Measurements from ENCODE around the gene PSIP1. TPM values are rescaled to one million over a fixed set of nuclear protein-coding genes. Genes with fewer than 3 reads are reported as not detected.
"Not testable (repeated sequence)": the region's sequence is repeated elsewhere in the genome, so short reads cannot be mapped to it uniquely, and the experiment has no call there.

Gene PSIP1
- total and polyA plus RNA-seq, 2 experiments from 2014 or later = 35.1 to 37.3 TPM

- TF ChIP-seq EZH2 (IDR thresholded peaks at IDR 0.05; ENCODE audit: borderline replicate concordance) (no peak), EZH2phosphoT487 (IDR thresholded peaks at IDR 0.05; ENCODE audit: low read depth, severe bottlenecking, unreplicated experiment) (no peak)
- TF ChIP-seq, protein P1, sequence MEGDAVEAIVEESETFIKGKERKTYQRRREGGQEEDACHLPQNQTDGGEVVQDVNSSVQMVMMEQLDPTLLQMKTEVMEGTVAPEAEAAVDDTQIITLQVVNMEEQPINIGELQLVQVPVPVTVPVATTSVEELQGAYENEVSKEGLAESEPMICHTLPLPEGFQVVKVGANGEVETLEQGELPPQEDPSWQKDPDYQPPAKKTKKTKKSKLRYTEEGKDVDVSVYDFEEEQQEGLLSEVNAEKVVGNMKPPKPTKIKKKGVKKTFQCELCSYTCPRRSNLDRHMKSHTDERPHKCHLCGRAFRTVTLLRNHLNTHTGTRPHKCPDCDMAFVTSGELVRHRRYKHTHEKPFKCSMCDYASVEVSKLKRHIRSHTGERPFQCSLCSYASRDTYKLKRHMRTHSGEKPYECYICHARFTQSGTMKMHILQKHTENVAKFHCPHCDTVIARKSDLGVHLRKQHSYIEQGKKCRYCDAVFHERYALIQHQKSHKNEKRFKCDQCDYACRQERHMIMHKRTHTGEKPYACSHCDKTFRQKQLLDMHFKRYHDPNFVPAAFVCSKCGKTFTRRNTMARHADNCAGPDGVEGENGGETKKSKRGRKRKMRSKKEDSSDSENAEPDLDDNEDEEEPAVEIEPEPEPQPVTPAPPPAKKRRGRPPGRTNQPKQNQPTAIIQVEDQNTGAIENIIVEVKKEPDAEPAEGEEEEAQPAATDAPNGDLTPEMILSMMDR (IDR thresholded peaks at IDR 0.05; ENCODE audit: poor library complexity) = no peak
- no peaks in the 10 kb centered on the region for H3K9me2 ChIP-seq (replicated peaks; ENCODE audit: insufficient read depth)
- no peaks in the 10 kb centered on the region for H3K79me2 ChIP-seq
- H3K9me3 ChIP-seq (ENCODE audit: low read depth) = no peaks in the 10 kb centered on the region
- DNase-seq (ENCODE audit: low spot score) = peak; percentile 15
- no peaks in the 10 kb centered on the region for H3K4me1 ChIP-seq (ENCODE audit: insufficient read depth)
- H3K27ac ChIP-seq = no peak overlapping the region
- H4K20me1 ChIP-seq (ENCODE audit: insufficient read depth, poor library complexity, severe bottlenecking) = no peaks in the 10 kb centered on the region
- no peak overlapping the region for H3K4me2 ChIP-seq
- no peaks in the 10 kb centered on the region for H3K27me3 ChIP-seq
- H3K36me3 ChIP-seq (replicated peaks; ENCODE audit: insufficient read depth, low read depth) = no peaks in the 10 kb centered on the region
- no peak overlapping the region for H2AFZ ChIP-seq
- WGBS (ENCODE audit: low lambda C conversion rate, missing lambda C conversion rate) = 20% methylated on average over 2 of the region's 2 CpGs
- H3K4me3 ChIP-seq = no peak overlapping the region
Observed at GRCh38 chr9:15541872-15542271, 31.1 kb upstream of the PSIP1 start.

DNA sequence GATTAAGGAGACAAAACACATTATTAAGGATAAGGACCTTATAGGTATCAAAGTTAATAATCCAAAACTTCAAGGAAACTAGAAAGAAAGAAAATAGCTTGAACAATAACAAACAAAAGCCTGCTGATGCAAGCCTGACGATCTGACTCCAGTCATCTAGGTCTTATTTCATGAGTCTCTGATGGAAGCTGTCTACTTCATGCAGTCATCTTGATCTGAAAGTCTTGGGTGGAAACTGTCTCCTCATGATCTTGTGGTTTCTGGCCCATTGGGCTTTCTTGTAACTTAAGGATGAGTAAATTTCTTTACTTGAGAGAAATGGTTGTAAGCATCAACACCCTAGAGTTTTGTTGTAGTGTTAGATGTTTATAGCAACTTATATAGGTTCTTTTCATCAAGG lies 20.6 kb upstream of the PSIP1 start:
- DNase-seq (ENCODE audit: low spot score) = no peak
- H3K4me3 ChIP-seq = no peak overlapping the region
- no peak overlapping the region for H3K27ac ChIP-seq
- no peaks in the 10 kb centered on the region for H3K9me2 ChIP-seq (replicated peaks; ENCODE audit: insufficient read depth)
- no peaks in the 10 kb centered on the region for H3K36me3 ChIP-seq (replicated peaks; ENCODE audit: insufficient read depth, low read depth)
- no peaks in the 10 kb centered on the region for H3K9me3 ChIP-seq (ENCODE audit: low read depth)
- no peaks in the 10 kb centered on the region for H3K79me2 ChIP-seq
- H2AFZ ChIP-seq = no peak overlapping the region
- no peaks in the 10 kb centered on the region for H3K4me1 ChIP-seq (ENCODE audit: insufficient read depth)
- H3K4me2 ChIP-seq = no peak overlapping the region
- WGBS (ENCODE audit: low lambda C conversion rate, missing lambda C conversion rate) = 60% methylated on average over 1 of the region's 1 CpG
- H4K20me1 ChIP-seq (ENCODE audit: insufficient read depth, poor library complexity, severe bottlenecking) = no peaks in the 10 kb centered on the region
- TF ChIP-seq EZH2phosphoT487 (IDR thresholded peaks at IDR 0.05; ENCODE audit: low read depth, severe bottlenecking, unreplicated experiment) (no peak), EZH2 (IDR thresholded peaks at IDR 0.05; ENCODE audit: borderline replicate concordance) (no peak)
- TF ChIP-seq, protein P1 (IDR thresholded peaks at IDR 0.05; ENCODE audit: poor library complexity) = no peak
- no peaks in the 10 kb centered on the region for H3K27me3 ChIP-seq

GRCh38 chr9:15529566-15530324 lies 19.0 kb upstream of the PSIP1 start:
- Histone ChIP-seq H3K79me2 (no peaks in the 10 kb centered on the region), H3K27me3 (no peaks in the 10 kb centered on the region), H2AFZ (no peak overlapping the region), H3K4me2 (no peak overlapping the region), H3K4me1 (ENCODE audit: insufficient read depth) (no peaks in the 10 kb centered on the region), H3K9me2 (replicated peaks; ENCODE audit: insufficient read depth) (no peaks in the 10 kb centered on the region), H3K4me3 (no peak overlapping the region), H3K36me3 (replicated peaks; ENCODE audit: insufficient read depth, low read depth) (no peaks in the 10 kb centered on the region), H3K9me3 (ENCODE audit: low read depth) (no peaks in the 10 kb centered on the region), H3K27ac (no peak overlapping the region), H4K20me1 (ENCODE audit: insufficient read depth, poor library complexity, severe bottlenecking) (no peaks in the 10 kb centered on the region)
- 84% methylated on average over 4 of the region's 4 CpGs for WGBS (ENCODE audit: low lambda C conversion rate, missing lambda C conversion rate)
- TF ChIP-seq EZH2 (IDR thresholded peaks at IDR 0.05; ENCODE audit: borderline replicate concordance) = no peak
- TF ChIP-seq EZH2phosphoT487 (IDR thresholded peaks at IDR 0.05; ENCODE audit: low read depth, severe bottlenecking, unreplicated experiment) = no peak
- TF ChIP-seq, protein P1 (IDR thresholded peaks at IDR 0.05; ENCODE audit: poor library complexity) = no peak
- no peak for DNase-seq (ENCODE audit: low spot score)

DNA sequence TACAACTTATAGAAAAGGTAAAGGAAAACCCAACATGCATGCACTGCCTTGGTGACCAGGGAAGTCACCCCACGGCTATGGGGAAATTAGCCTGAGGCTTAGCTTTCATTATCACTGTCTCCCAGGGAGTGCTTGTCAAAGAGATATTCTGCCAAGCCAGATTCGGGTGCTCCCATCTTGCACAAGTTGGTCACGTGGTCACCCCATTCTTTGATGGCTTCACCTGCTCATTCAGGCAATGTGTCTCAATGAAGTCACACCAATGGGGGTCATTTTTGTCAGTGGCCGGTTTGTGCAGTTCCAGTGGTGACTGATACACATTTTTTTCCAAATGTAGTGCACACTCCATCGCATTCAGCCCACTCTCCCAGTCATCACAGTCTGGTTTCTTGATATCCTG lies 16.3 kb upstream of the PSIP1 start:
- not testable (repeated sequence) for H4K20me1 ChIP-seq (ENCODE audit: insufficient read depth, poor library complexity, severe bottlenecking); H3K4me3 ChIP-seq; H3K27ac ChIP-seq; H3K4me2 ChIP-seq; H3K36me3 ChIP-seq (replicated peaks; ENCODE audit: insufficient read depth, low read depth); DNase-seq (ENCODE audit: low spot score); H3K9me2 ChIP-seq (replicated peaks; ENCODE audit: insufficient read depth); H2AFZ ChIP-seq; H3K79me2 ChIP-seq; H3K27me3 ChIP-seq; H3K4me1 ChIP-seq (ENCODE audit: insufficient read depth); H3K9me3 ChIP-seq (ENCODE audit: low read depth)
- 93% methylated on average over 5 of the region's 5 CpGs for WGBS (ENCODE audit: low lambda C conversion rate, missing lambda C conversion rate)
